Activated CD4-positive, alpha-beta T cell treated with anti-CD3 and anti-CD28 coated beads, Interleukin-2, amount 10 ng/mL, durations not matched to agents 24 days and 14 days (primary cell): Measurements from ENCODE around the gene CRTC2. TPM values are rescaled to one million over a fixed set of nuclear protein-coding genes. Genes with fewer than 3 reads are reported as not detected.
"Not testable (repeated sequence)": the region's sequence is repeated elsewhere in the genome, so short reads cannot be mapped to it uniquely, and the experiment has no call there.

Experiments used
- DNase-seq: peaks from one replicate; pipeline ENCODE4 v3.0.0; 2022
- H3K27ac Mint-ChIP-seq: one replicate; pipeline ENCODE4 v1.8.0; 2022; ENCODE audit warnings: mild to moderate bottlenecking, mixed read lengths
- H3K27me3 Mint-ChIP-seq: one replicate; pipeline ENCODE4 v1.8.0; 2022; ENCODE audit warnings: mixed read lengths
- H3K36me3 Mint-ChIP-seq: one replicate; pipeline ENCODE4 v1.8.0; 2022; ENCODE audit warnings: low read depth, mild to moderate bottlenecking, mixed read lengths
- H3K4me1 Mint-ChIP-seq: one replicate; pipeline ENCODE4 v1.8.0; 2021; ENCODE audit warnings: mixed read lengths
- H3K4me3 Mint-ChIP-seq: one replicate; pipeline ENCODE4 v1.8.0; 2022; ENCODE audit warnings: mild to moderate bottlenecking, moderate library complexity, mixed read lengths
- H3K9me3 Mint-ChIP-seq: one replicate; pipeline ENCODE4 v1.8.0; 2021; ENCODE audit warnings: mixed read lengths
- intact Hi-C: fragments of 100-400 bp; cut with micrococcal nuclease; formaldehyde crosslinking; loops from one replicate; pipeline ENCODE4 v1.15.1; 2023
- total RNA-seq: library from RNA; stranded (reverse); gene quantifications from 2 replicates; pipeline ENCODE4 v1.2.3, GENCODE V29; 2022

The CRTC2 gene, protein sequence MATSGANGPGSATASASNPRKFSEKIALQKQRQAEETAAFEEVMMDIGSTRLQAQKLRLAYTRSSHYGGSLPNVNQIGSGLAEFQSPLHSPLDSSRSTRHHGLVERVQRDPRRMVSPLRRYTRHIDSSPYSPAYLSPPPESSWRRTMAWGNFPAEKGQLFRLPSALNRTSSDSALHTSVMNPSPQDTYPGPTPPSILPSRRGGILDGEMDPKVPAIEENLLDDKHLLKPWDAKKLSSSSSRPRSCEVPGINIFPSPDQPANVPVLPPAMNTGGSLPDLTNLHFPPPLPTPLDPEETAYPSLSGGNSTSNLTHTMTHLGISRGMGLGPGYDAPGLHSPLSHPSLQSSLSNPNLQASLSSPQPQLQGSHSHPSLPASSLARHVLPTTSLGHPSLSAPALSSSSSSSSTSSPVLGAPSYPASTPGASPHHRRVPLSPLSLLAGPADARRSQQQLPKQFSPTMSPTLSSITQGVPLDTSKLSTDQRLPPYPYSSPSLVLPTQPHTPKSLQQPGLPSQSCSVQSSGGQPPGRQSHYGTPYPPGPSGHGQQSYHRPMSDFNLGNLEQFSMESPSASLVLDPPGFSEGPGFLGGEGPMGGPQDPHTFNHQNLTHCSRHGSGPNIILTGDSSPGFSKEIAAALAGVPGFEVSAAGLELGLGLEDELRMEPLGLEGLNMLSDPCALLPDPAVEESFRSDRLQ
- 72.4 and 76.8 TPM in 2 replicates for total RNA-seq

DNA sequence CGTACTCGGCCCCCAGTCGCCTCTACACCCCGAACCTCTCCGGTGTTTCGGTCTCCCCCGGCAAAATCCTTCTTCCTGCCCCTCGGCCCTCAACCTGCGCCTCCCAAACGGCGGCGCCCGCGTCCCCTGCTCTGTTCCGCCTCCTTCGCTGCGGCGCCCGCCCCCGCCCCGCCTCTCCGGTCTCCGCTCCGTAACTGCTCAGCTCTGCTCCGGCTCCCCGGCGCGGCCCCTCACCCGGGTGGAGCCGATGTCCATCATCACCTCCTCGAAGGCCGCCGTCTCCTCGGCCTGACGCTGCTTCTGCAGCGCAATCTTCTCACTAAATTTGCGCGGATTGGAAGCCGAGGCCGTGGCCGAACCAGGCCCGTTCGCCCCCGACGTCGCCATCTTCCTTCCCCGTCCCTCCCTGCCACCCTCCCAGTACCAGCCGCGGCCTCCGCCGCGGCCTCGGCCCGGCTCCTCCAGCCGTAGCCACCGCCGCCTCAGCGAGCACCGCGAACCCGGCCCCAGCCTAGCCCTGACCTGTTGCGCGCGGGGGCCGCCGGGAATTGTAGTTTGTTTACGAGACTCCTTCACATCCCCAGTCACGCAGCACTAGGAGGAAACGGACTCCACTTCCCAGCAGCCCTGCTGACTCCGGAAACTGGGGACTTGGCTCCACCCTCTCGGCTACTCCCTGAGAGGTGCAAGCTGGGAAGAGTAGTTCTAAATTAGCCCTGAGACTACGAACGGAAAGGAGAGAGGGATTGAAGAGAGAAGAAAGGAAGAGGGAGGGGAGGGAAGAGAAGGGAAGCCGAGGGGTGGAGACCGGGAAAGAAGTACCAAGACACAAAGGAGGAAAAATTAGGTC, at the start of gene CRTC2:
Gene CRTC2, minus strand, starts transcription at position 502 of the 850 bp plus-strand sequence. Its CDS starts 115 bp downstream, at position 387.
- no peaks in the 10 kb centered on the region for H3K9me3 Mint-ChIP-seq
- H3K27ac Mint-ChIP-seq = peak within 1 kb of the TSS; percentile 94
- H3K27me3 Mint-ChIP-seq = no peaks in the 10 kb centered on the region
- DNase-seq = peak; percentile 99
- intact Hi-C loops = loop anchor here (1.0 kb wide), 5 partner anchors 9 to 175 kb away; partner anchors contain the start of genes CREB3L4, DENND4B and JTB
- peaks cover 52% of the 10 kb centered on the region for H3K4me1 Mint-ChIP-seq
- peak within 1 kb of the TSS; percentile 88 for H3K4me3 Mint-ChIP-seq
- H3K36me3 Mint-ChIP-seq = peaks cover 31% of the 10 kb centered on the region

DNA sequence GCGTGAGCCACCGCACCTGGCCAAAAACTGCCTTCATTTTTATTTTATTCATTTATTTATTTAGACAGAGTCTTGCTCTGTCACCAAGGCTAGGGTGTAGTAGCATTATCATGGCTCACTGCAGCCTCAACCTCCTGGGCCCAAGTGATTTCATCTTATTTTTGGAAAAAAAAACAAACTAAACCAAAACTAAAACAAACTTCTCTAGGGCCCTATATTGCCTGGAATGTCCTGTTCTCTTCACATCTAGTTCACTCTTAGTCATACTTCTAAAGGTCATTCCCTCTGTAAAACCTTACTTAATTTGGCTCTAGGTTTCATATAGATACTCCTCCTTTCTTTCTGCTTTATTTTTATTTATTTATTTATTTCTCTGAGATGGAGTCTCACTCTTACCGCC, 47.7 kb upstream of the CRTC2 start:
- Mint-ChIP-seq H3K4me1 (no peaks in the 10 kb centered on the region), H3K36me3 (no peaks in the 10 kb centered on the region), H3K9me3 (no peaks in the 10 kb centered on the region), H3K27me3 (no peaks in the 10 kb centered on the region), H3K4me3 (no peak overlapping the region), H3K27ac (no peak overlapping the region)
- DNase-seq = no peak
- intact Hi-C loops = no loop called here

DNA sequence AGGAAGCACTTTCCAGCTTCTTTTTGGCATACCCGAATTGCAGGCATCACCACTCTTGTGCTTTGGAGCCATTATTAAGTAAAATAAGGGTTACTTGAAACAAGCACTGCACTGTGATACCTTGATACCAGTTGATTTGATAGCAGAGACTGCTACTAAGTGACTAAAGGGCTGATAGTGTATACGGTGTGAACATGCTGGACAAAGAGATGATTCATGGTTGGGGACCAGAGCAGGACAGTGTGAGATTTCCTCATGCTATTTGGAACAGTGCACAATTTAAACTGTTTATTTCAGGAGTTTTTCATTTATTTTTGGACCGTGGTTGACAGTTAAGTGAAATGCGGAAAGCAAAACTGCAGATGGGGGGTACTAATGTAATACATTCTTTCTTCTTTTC, 42.0 kb upstream of the CRTC2 start:
- H3K9me3 Mint-ChIP-seq = no peaks in the 10 kb centered on the region
- H3K4me3 Mint-ChIP-seq = no peak overlapping the region
- H3K27ac Mint-ChIP-seq = no peak overlapping the region
- H3K4me1 Mint-ChIP-seq = no peaks in the 10 kb centered on the region
- no peaks in the 10 kb centered on the region for H3K27me3 Mint-ChIP-seq
- DNase-seq = no peak
- intact Hi-C loops = no loop called here
- H3K36me3 Mint-ChIP-seq = peaks cover 11% of the 10 kb centered on the region

DNA sequence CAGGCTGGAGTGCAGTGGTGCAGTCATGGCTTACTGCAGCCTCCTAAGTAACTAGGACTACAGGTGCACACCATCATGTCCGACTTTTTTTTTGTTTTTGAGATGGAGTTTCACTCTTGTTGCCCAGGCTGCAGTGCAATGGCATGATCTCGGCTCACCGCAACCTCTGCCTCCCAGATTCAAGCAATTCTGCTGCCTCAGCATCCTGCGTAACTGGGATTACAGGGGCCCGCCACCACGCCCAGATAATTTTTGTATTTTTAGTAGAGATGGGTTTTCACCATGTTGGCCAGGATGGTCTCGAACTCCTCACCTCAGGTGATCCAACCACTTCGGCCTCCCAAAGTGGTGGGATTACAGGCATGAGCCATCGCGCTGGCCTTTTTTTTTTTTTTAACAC, 38.5 kb upstream of the CRTC2 start:
- H3K36me3 Mint-ChIP-seq = peaks cover 36% of the 10 kb centered on the region
- H3K4me3 Mint-ChIP-seq, H3K9me3 Mint-ChIP-seq, H3K27me3 Mint-ChIP-seq, DNase-seq, H3K27ac Mint-ChIP-seq, intact Hi-C loops: not testable (repeated sequence)
- H3K4me1 Mint-ChIP-seq = peaks cover 10% of the 10 kb centered on the region

DNA sequence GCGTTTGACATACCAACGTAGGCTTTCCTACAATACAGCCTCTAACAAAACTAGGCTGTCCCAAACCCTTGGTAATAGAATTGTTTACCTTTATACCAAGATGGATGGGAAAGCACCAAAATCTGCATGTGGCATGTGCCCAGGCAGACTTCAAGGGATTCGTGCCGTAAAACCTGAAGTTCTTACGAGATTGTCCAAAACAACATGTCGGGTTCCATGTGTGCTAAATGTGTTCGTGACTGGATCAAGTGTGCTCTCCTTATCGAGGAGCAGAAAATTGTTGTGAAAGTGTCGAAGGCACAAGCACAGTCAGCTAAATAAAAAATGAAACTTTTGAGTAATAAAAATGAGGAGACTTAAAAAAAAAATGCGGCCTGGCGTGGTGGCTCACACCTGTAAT, 37.2 kb upstream of the CRTC2 start:
- intact Hi-C loops = no loop called here
- no peaks in the 10 kb centered on the region for H3K27me3 Mint-ChIP-seq
- no peak for DNase-seq
- no peaks in the 10 kb centered on the region for H3K9me3 Mint-ChIP-seq
- H3K27ac Mint-ChIP-seq = no peak overlapping the region
- peaks cover 18% of the 10 kb centered on the region for H3K4me1 Mint-ChIP-seq
- peaks cover 48% of the 10 kb centered on the region for H3K36me3 Mint-ChIP-seq
- no peak overlapping the region for H3K4me3 Mint-ChIP-seq

DNA sequence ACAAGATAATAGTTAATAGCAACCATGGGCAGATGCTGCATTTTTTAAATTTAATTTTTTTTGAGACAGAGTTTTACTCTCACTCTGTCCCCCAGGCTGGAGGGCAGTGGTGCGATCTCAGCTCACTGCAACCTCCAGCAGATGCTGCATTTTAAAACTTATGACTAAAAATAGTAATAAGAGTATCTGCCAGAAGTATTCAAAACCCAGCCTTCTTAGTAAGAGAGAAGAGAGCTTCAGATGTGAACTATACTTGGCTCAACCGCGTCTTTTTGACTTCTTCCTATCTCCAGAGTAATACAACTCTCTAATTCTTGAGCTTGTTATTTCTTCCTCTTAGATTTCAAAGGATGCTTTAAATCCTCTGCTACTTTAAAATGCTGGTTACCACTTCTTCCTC, 36.8 kb upstream of the CRTC2 start:
- Mint-ChIP-seq H3K4me3 (no peak overlapping the region), H3K27me3 (no peaks in the 10 kb centered on the region), H3K9me3 (peaks cover 3% of the 10 kb centered on the region), H3K36me3 (peaks cover 50% of the 10 kb centered on the region), H3K27ac (no peak overlapping the region), H3K4me1 (peaks cover 22% of the 10 kb centered on the region)
- intact Hi-C loops = no loop called here
- no peak for DNase-seq

DNA sequence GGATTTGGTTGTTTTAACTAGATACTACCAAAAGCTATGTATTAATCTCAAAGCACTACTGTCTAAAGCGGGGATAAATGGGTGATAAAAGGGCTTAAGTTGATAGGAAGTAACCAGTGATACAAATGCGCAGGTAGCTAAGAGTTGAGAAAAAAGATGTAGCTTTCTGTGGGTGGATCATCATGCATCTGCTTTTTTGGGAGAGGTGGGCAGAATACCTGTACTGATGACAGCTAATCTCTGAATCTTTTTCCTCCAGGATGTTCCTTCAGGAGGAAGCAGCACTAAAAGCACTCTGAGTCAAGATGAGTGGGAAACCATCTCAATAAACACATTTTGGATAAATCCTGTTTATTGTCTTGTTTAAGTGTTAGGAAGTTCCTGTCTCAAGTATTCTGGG, 33.4 kb upstream of the CRTC2 start:
- peaks cover 49% of the 10 kb centered on the region for H3K36me3 Mint-ChIP-seq
- no peak for DNase-seq
- H3K4me1 Mint-ChIP-seq = peaks cover 29% of the 10 kb centered on the region
- peak overlapping the region; percentile 93 for H3K4me3 Mint-ChIP-seq
- H3K27me3 Mint-ChIP-seq = no peaks in the 10 kb centered on the region
- peak overlapping the region; percentile 96 for H3K27ac Mint-ChIP-seq
- intact Hi-C loops = loop anchor here (2.0 to 5.0 kb wide), 4 partner anchors 165 to 281 kb away; partner anchors contain the start of genes HAX1, INTS3 and NUP210L
- H3K9me3 Mint-ChIP-seq = peaks cover 3% of the 10 kb centered on the region

DNA sequence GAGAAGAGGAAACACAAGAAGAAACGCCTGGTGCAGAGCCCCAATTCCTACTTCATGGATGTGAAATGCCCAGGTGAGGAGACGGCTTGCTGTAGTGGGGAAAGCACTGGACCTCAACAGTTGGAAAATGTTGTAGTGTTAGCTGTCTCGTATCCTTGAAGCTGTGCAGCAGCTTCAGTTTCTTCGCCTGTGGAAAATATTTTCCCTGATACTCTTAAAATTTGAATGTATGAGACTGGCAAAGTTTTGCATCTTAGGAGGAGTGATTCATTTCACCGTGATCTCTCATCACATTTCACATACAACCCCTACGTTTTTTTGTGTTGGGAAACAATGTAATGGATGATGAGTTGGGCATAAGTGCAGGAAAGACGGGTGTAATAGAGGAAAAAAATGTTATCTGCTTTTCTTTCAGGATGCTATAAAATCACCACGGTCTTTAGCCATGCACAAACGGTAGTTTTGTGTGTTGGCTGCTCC, 32.8 kb upstream of the CRTC2 start:
- intact Hi-C loops = loop anchor here (2.0 to 5.0 kb wide), 4 partner anchors 166 to 282 kb away; partner anchors contain the start of genes HAX1, INTS3 and NUP210L
- no peaks in the 10 kb centered on the region for H3K27me3 Mint-ChIP-seq
- H3K27ac Mint-ChIP-seq = peak overlapping the region; percentile 96
- peak overlapping the region; percentile 93 for H3K4me3 Mint-ChIP-seq
- DNase-seq = no peak
- H3K4me1 Mint-ChIP-seq = peaks cover 34% of the 10 kb centered on the region
- peaks cover 3% of the 10 kb centered on the region for H3K9me3 Mint-ChIP-seq
- peaks cover 45% of the 10 kb centered on the region for H3K36me3 Mint-ChIP-seq

DNA sequence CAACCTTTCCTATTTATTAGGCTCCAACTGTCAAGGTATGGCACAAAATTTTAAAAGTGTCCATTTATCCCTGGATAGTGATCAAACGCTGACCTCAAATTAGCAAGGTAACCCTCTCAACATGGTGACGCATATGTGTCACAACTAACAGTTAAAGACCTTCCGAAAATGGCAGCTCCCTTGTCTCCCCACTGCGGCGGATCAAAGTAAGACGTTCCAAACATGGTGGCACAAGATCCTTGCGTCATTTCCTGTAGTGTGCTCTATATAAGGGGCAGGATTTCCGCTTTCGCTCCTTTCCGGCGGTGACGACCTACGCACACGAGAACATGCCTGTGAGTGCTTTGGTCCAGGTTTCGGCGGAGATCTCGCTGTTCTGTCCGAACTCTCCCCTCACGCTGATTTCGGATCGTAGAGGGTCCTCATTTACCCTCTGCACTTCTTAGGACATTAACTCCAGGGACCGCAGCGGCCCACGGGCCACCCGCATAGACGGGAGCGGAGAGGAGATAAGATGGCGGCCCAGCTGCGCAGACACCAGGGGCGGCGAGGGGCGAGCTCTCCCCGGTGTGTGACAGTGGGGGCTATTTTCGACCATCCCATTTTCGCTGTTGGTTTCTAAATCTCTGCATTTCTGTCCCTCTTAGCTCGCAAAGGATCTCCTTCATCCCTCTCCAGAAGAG, 32.2 kb upstream of the CRTC2 start, which contains the start of gene RPS27:
Gene RPS27, plus strand, starts transcription at position 295 of the 683 bp plus-strand sequence. Its CDS starts 35 bp downstream, at position 330.
- H3K27ac Mint-ChIP-seq = peak within 1 kb of the TSS; percentile 96
- intact Hi-C loops = loop anchor here (1.0 to 5.0 kb wide), 7 partner anchors 13 to 282 kb away; partner anchors contain the start of genes HAX1, INTS3, JTB and NUP210L
- peaks cover 3% of the 10 kb centered on the region for H3K9me3 Mint-ChIP-seq
- DNase-seq = peak; percentile 96
- peaks cover 38% of the 10 kb centered on the region for H3K4me1 Mint-ChIP-seq
- peak within 1 kb of the TSS; percentile 93 for H3K4me3 Mint-ChIP-seq
- peaks cover 40% of the 10 kb centered on the region for H3K36me3 Mint-ChIP-seq
- no peaks in the 10 kb centered on the region for H3K27me3 Mint-ChIP-seq

DNA sequence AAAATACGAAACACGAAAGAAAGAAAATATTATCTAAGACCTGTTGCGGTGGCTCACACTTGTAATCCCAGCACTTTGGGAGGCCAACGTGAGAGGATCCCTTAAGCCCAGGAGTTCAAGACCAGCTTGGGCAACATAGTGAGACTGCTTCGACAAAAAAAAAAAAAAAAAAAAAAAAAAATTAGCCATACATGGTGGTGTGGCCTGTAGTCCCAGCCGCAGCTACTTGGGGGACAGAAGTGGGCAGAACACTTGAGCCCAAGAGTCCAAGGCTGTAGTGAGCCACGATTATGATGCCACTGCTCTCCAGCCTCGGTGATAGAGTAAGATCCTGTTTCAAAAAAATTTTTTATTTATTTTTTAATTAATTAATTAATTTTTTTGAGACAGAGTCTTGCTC, 29.2 kb upstream of the CRTC2 start:
- H3K4me3 Mint-ChIP-seq = peak overlapping the region; percentile 77
- intact Hi-C loops = loop anchor here (2.0 kb wide), 4 partner anchors 43 to 317 kb away; partner anchors contain the start of genes GATAD2B and ILF2
- peaks cover 20% of the 10 kb centered on the region for H3K36me3 Mint-ChIP-seq
- DNase-seq = no peak
- peaks cover 43% of the 10 kb centered on the region for H3K4me1 Mint-ChIP-seq
- H3K9me3 Mint-ChIP-seq = peaks cover 3% of the 10 kb centered on the region
- no peaks in the 10 kb centered on the region for H3K27me3 Mint-ChIP-seq
- H3K27ac Mint-ChIP-seq = peak overlapping the region; percentile 88

DNA sequence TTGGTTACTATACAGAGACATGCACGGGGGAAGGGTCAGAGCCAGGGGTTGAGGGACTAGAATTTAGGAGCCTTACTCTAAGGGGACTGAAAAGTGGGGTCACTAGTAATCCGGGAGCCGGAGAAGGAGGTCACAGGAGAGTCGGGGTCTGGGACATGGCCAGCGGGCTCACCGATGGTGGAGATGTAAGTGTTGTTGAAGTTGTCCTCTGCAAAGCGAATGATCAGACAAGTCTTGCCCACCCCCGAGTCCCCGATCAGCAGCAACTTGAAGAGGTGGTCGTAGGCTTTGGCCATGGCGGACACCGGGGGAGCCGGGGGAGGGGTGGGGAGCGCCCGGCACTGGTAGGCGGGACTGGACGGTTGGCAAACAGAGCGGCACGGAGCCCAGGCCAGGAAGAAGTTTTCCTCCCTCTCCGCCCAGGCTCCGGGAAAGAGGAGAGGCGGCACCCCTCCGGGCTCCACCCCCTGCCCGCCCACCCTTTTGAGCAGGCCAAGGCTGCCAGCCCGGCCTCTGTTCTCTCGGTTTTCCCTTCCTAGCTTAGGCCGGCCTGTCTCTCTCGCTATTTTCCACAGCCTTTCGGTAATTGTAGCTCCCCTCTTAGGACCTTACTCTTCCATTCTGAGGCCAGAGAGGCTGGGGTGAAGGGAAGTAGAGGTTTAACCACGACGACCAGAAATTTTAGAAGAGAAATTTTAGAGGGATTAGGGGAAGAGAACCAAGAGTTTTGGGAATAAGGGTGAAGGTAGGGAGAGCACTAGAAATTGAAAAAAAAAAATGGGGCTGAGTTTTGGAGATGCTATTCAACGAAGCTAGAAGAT, 27.7 kb upstream of the CRTC2 start, which contains the start of gene RAB13:
Gene RAB13, minus strand, starts transcription at position 399 of the 821 bp plus-strand sequence. Its CDS starts 103 bp downstream, at position 296.
- H3K4me1 Mint-ChIP-seq = peaks cover 31% of the 10 kb centered on the region
- no peak for DNase-seq
- H3K9me3 Mint-ChIP-seq = peaks cover 3% of the 10 kb centered on the region
- intact Hi-C loops = loop anchor here (1.0 to 2.0 kb wide), 9 partner anchors 9 to 315 kb away; partner anchors contain the start of genes GATAD2B, ILF2 and JTB
- H3K27me3 Mint-ChIP-seq = no peaks in the 10 kb centered on the region
- peak within 1 kb of the TSS; percentile 91 for H3K27ac Mint-ChIP-seq
- peak within 1 kb of the TSS; percentile 77 for H3K4me3 Mint-ChIP-seq
- peaks cover 7% of the 10 kb centered on the region for H3K36me3 Mint-ChIP-seq
